GM12878 (cell line): ENCODE data around the gene PRSS8. TPM values are rescaled to one million over a fixed set of nuclear protein-coding genes. Genes with fewer than 3 reads are reported as not detected.

Experiments
- ASH2L ChIP-seq: fragments of 300-600, 200-600 bp; sonication (generic); IDR thresholded peaks from 2 replicates; pipeline ENCODE4 v1.6.1; 2017; ENCODE audit warnings: low read depth, mild to moderate bottlenecking, borderline replicate concordance
- BHLHE40 ChIP-seq, 2 experiments: fragments of 450-650 bp in 1 of 2; IDR thresholded peaks; 2 replicates each; pipeline ENCODE4 v1.6.1; 2011 to 2017; ENCODE audit warnings: low read depth in 2 of 2, borderline replicate concordance in 1 of 2, improper control_type of control experiment in 1 of 2, low read length in 1 of 2, mild to moderate bottlenecking in 1 of 2
- CHD2 ChIP-seq: IDR thresholded peaks from 2 replicates; pipeline ENCODE4 v1.6.1; 2011; ENCODE audit warnings: low read depth, low read length, improper control_type of control experiment, borderline replicate concordance
- CTCF ChIP-seq, 3 experiments: IDR thresholded peaks in 2 of 3; conservative IDR thresholded peaks in 1 of 3; 2 replicates each; pipeline ENCODE4 v1.5.1; 2011; ENCODE audit warnings: low read depth in 3 of 3, low read length in 3 of 3, mild to moderate bottlenecking in 3 of 3, control low read depth in 2 of 3, moderate library complexity in 2 of 3, inconsistent platforms in 1 of 3, mixed read lengths in 1 of 3; ENCODE audit not compliant: control insufficient read depth in 2 of 3, insufficient read depth in 1 of 3; ENCODE audit errors: extremely low read depth in 1 of 3
- EED ChIP-seq: sonication (generic); IDR thresholded peaks from 2 replicates; pipeline ENCODE4 v1.6.1; 2016; ENCODE audit warnings: antibody characterized with exemption, low read depth
- EZH2 ChIP-seq: IDR thresholded peaks from 2 replicates; pipeline ENCODE4 v1.6.1; 2012; ENCODE audit warnings: low read depth, mild to moderate bottlenecking, control low read depth, inconsistent platforms, low read length, borderline replicate concordance; ENCODE audit not compliant: control insufficient read depth
- GABPA ChIP-seq: IDR thresholded peaks from 2 replicates; pipeline ENCODE4 v1.6.1; 2014; ENCODE audit warnings: antibody characterized with exemption, low read depth, mild to moderate bottlenecking, inconsistent platforms
- GATAD2B ChIP-seq: fragments of 450-650 bp; conservative IDR thresholded peaks from 2 replicates; pipeline ENCODE4 v1.6.1; 2017; ENCODE audit warnings: low read depth, mild to moderate bottlenecking, moderate library complexity
- HDAC6 ChIP-seq: fragments of 200-600 bp; sonication (generic); IDR thresholded peaks from one replicate; pipeline ENCODE4 v1.8.0; 2017; ENCODE audit warnings: antibody characterized with exemption; ENCODE audit not compliant: unreplicated experiment
- HDGF ChIP-seq: fragments of 450-650 bp; IDR thresholded peaks from 2 replicates; pipeline ENCODE4 v1.6.1; 2016; ENCODE audit warnings: antibody characterized with exemption
- KLF5 ChIP-seq: fragments of 450-650 bp; IDR thresholded peaks from 2 replicates; pipeline ENCODE4 v1.6.1; 2014; ENCODE audit warnings: mild to moderate bottlenecking; ENCODE audit not compliant: partially characterized antibody
- MAX ChIP-seq: IDR thresholded peaks from 2 replicates; pipeline ENCODE4 v1.6.1; 2012; ENCODE audit warnings: low read depth, low read length, improper control_type of control experiment
- MEF2A ChIP-seq: IDR thresholded peaks from 2 replicates; pipeline ENCODE4 v1.6.1; 2011; ENCODE audit warnings: low read depth, mild to moderate bottlenecking, low read length, moderate library complexity; ENCODE audit not compliant: insufficient read depth
- MYB ChIP-seq: fragments of 150-350 bp; IDR thresholded peaks from 2 replicates; pipeline ENCODE4 v1.6.1; 2014; ENCODE audit warnings: mild to moderate bottlenecking, low read depth, low read length, borderline replicate concordance
- NFIC ChIP-seq: IDR thresholded peaks from 2 replicates; pipeline ENCODE4 v1.6.1; 2012; ENCODE audit warnings: low read depth, mild to moderate bottlenecking, inconsistent platforms, low read length, moderate library complexity
- NFXL1 ChIP-seq: fragments of 450-650 bp; IDR thresholded peaks from 2 replicates; pipeline ENCODE4 v1.6.1; 2017; ENCODE audit warnings: antibody characterized with exemption, mild to moderate bottlenecking, borderline replicate concordance
- PML ChIP-seq: IDR thresholded peaks from 2 replicates; pipeline ENCODE4 v1.6.1; 2012; ENCODE audit warnings: low read length, inconsistent platforms
- RUNX3 ChIP-seq: IDR thresholded peaks from 2 replicates; pipeline ENCODE4 v1.6.1; 2012; ENCODE audit warnings: low read length, inconsistent platforms
- SMAD1 ChIP-seq: fragments of 450-650 bp; IDR thresholded peaks from 2 replicates; pipeline ENCODE4 v1.6.1; 2018; ENCODE audit warnings: mild to moderate bottlenecking, low read depth; ENCODE audit not compliant: partially characterized antibody
- SUPT20H ChIP-seq: IDR thresholded peaks from 2 replicates; pipeline ENCODE4 v1.6.1; 2011; ENCODE audit warnings: low read depth, mild to moderate bottlenecking, low read length, moderate library complexity, borderline replicate concordance; ENCODE audit not compliant: control insufficient read depth
- SUZ12 ChIP-seq: fragments of 200-600 bp; sonication (generic); IDR thresholded peaks from one replicate; pipeline ENCODE4 v1.6.1; 2018; ENCODE audit warnings: antibody characterized with exemption, mild to moderate bottlenecking; ENCODE audit not compliant: unreplicated experiment
- ZBTB4 ChIP-seq: fragments of 450-650 bp; formaldehyde crosslinking; IDR thresholded peaks from 2 replicates; pipeline ENCODE4 v1.4.0; 2022; ENCODE audit warnings: mild to moderate bottlenecking, moderate library complexity
- ZNF217 ChIP-seq: fragments of 450-650 bp; IDR thresholded peaks from 2 replicates; pipeline ENCODE4 v1.6.1; 2017; ENCODE audit warnings: antibody characterized with exemption, mild to moderate bottlenecking
- polyA plus RNA-seq, 11 experiments: library from polyadenylated mRNA; depleted of rRNA in 4 of 11; unstranded in 6 of 11; stranded (reverse) in 5 of 11; fragments of >200 nt; fragmentation: Nextera tagmentation in 4 of 11; fragmentation: Illumina TruSeq in 1 of 11; extraction: Ambion mirVana in 4 of 11; extraction: Trizol in 1 of 11; gene quantifications; 1 replicate in 1 of 11; 2 replicates in 10 of 11; pipeline versions ENCODE4 v1.2.1 to v1.2.3, GENCODE V29; 2011 to 2016; ENCODE audit warnings: inconsistent platforms in 2 of 11, missing spikeins in 2 of 11, low read depth in 1 of 11
- total RNA-seq, 4 experiments: library from RNA; depleted of rRNA in 3 of 4; stranded (reverse); fragments of >200 nt in 3 of 4; fragmentation: Illumina TruSeq in 1 of 4; extraction: Trizol in 1 of 4; gene quantifications; 2 replicates each; pipeline versions ENCODE4 v1.2.1 to v1.2.3, GENCODE V29; 2013 to 2021

The PRSS8 gene
- total and polyA plus RNA-seq, 10 of the 15 experiments (the other 5 are each of a cell fraction or from before 2014, with no cell fraction given): 0.33 to 0.58 TPM; not detected in 8

- TF ChIP-seq CTCF (IDR thresholded peaks at IDR 0.05 in 2 of 3, conservative IDR thresholded peaks at IDR 0.05 in 1 of 3; ENCODE audit: control insufficient read depth in 2 of 3, extremely low read depth in 1 of 3, insufficient read depth in 1 of 3, low read depth in 3 of 3, low read length in 3 of 3) (no peak), EED (no peak), RUNX3 (no peak), HDAC6 (no peak), GABPA (peak; percentile 97), GATAD2B (peak; percentile 48; the same call in 1 of the 2 replicates), MEF2A (no peak), SUPT20H (no peak), KLF5 (peak; percentile 57), SMAD1 (no peak), ASH2L (0 out of 2 replicates have a peak, but pooled peaks have one; percentile 38), HDGF (no peak), MAX (peak; percentile 10; the same call in 1 of the 2 replicates), SUZ12 (no peak), ZBTB4 (CRISPR knock-in tag) (no peak), BHLHE40 (IDR thresholded peaks at IDR 0.05; ENCODE audit: borderline replicate concordance in 1 of 2, low read depth in 2 of 2, low read length in 1 of 2) (peak in 1 of 2 experiments; percentile 71; a peak in 2 of 4 replicates), NFXL1 (no peak), PML (peak; percentile 59), NFIC (no peak), EZH2 (no peak), MYB (no peak), ZNF217 (0 out of 2 replicates have a peak, but pooled peaks have one; percentile 22), CHD2 (peak; percentile 68; the same call in 1 of the 2 replicates)
Observed at GRCh38 chr16:31117384-31118222, 17.9 kb downstream of the PRSS8 start, which contains the start of gene KAT8 (continued).
